DOHH2 (cell line): Measurements from ENCODE around the gene C19orf18.

Experiments used
- H3F3A ChIP-seq: fragments of 200-600 bp; sonication (generic), shearing (Covaris generic); 2 replicates; pipeline ENCODE4 v1.6.0; 2016; ENCODE audit warnings: antibody characterized with exemption, mild to moderate bottlenecking; ENCODE audit not compliant: control insufficient read depth, insufficient read depth
- H3K27ac ChIP-seq: fragments of 200-600 bp; sonication (generic); 2 replicates; pipeline ENCODE4 v1.5.1; 2014; ENCODE audit warnings: low read depth, mild to moderate bottlenecking, low read length, moderate library complexity
- H3K27me3 ChIP-seq: fragments of 200-600 bp; sonication (generic); 2 replicates; pipeline ENCODE4 v1.6.1; 2014; ENCODE audit warnings: mild to moderate bottlenecking, low read length, mixed read lengths; ENCODE audit not compliant: control insufficient read depth
- H3K36me3 ChIP-seq: fragments of 200-600 bp; sonication (generic); 2 replicates; pipeline ENCODE4 v1.6.1; 2014; ENCODE audit warnings: mild to moderate bottlenecking, low read length, moderate library complexity, mixed read lengths; ENCODE audit not compliant: control insufficient read depth
- H3K4me1 ChIP-seq: fragments of 200-600 bp; sonication (generic); 2 replicates; pipeline ENCODE4 v1.6.1; 2014; ENCODE audit warnings: mild to moderate bottlenecking, low read length, mixed read lengths; ENCODE audit not compliant: control insufficient read depth
- H3K4me2 ChIP-seq: fragments of 200-600 bp; sonication (generic); 2 replicates; pipeline ENCODE4 v1.6.0; 2014; ENCODE audit warnings: mild to moderate bottlenecking, low read length, moderate library complexity
- H3K4me3 ChIP-seq: fragments of 200-600 bp; sonication (generic); 2 replicates; pipeline ENCODE4 v1.5.1; 2014; ENCODE audit warnings: mild to moderate bottlenecking, low read length, mixed read lengths
- H3K79me2 ChIP-seq: fragments of 200-600 bp; sonication (generic); 2 replicates; pipeline ENCODE4 v1.6.1; 2014; ENCODE audit warnings: mild to moderate bottlenecking, low read length, mixed read lengths; ENCODE audit not compliant: control insufficient read depth
- H3K9me2 ChIP-seq: fragments of 200-600 bp; sonication (generic); replicated peaks from 2 replicates; pipeline ENCODE4 v1.6.1; 2014; ENCODE audit warnings: mild to moderate bottlenecking, low read length, mixed read lengths; ENCODE audit not compliant: control insufficient read depth
- H3K9me3 ChIP-seq: fragments of 200-600 bp; sonication (generic); 2 replicates; pipeline ENCODE4 v1.6.1; 2014; ENCODE audit warnings: antibody characterized with exemption, low read length, mixed read lengths; ENCODE audit not compliant: control insufficient read depth, insufficient read depth
- H4K20me1 ChIP-seq: fragments of 200-600 bp; sonication (generic); 2 replicates; pipeline ENCODE4 v1.6.0; 2014; ENCODE audit warnings: low read depth, mild to moderate bottlenecking, antibody characterized with exemption, low read length, moderate library complexity; ENCODE audit not compliant: control insufficient read depth, insufficient read depth
- CTCF ChIP-seq: fragments of 200-600 bp; sonication (generic); IDR thresholded peaks from one replicate; pipeline ENCODE4 v1.5.1; 2014; ENCODE audit warnings: antibody characterized with exemption, mild to moderate bottlenecking, low read depth, low read length; ENCODE audit not compliant: poor library complexity, severe bottlenecking
- EZH2phosphoT487 ChIP-seq: fragments of 200-600 bp; sonication (generic); IDR thresholded peaks from 2 replicates; pipeline ENCODE4 v1.6.1; 2017; ENCODE audit warnings: borderline replicate concordance, mild to moderate bottlenecking, antibody characterized with exemption, low read length, moderate library complexity, mixed read lengths

Gene C19orf18

GRCh38 chr19:57961785-57962184, 12.5 kb downstream of the C19orf18 start:
- Histone ChIP-seq H3K9me3 (peaks cover 14% of the 10 kb centered on the region; the same call in 1 of the 2 replicates), H3K4me3 (no peak overlapping the region), H3K27ac (no peak overlapping the region), H3K79me2 (no peaks in the 10 kb centered on the region), H4K20me1 (no peaks in the 10 kb centered on the region), H3K36me3 (no peaks in the 10 kb centered on the region), H3F3A (no peaks in the 10 kb centered on the region), H3K4me2 (no peak overlapping the region), H3K27me3 (no peaks in the 10 kb centered on the region), H3K4me1 (no peaks in the 10 kb centered on the region), H3K9me2 (no peaks in the 10 kb centered on the region)
- TF ChIP-seq EZH2phosphoT487 (no peak), CTCF (no peak)

- no peaks in the 10 kb centered on the region for H3F3A ChIP-seq
- H3K4me2 ChIP-seq: no peak overlapping the region
- no peaks in the 10 kb centered on the region for H3K4me1 ChIP-seq
- no peaks in the 10 kb centered on the region for H3K79me2 ChIP-seq
- TF ChIP-seq EZH2phosphoT487 (no peak), CTCF (no peak)
- no peaks in the 10 kb centered on the region for H3K27me3 ChIP-seq
- peaks cover 30% of the 10 kb centered on the region; the same call in 1 of the 2 replicates for H3K9me3 ChIP-seq
- H3K4me3 ChIP-seq: no peak overlapping the region
- no peaks in the 10 kb centered on the region for H4K20me1 ChIP-seq
- no peaks in the 10 kb centered on the region for H3K36me3 ChIP-seq
- no peak overlapping the region for H3K27ac ChIP-seq
- H3K9me2 ChIP-seq: no peaks in the 10 kb centered on the region
Observed at GRCh38 chr19:57954996-57955395, 19.3 kb downstream of the C19orf18 start.

- H3K79me2 ChIP-seq: no peaks in the 10 kb centered on the region; the same call in 1 of the 2 replicates
- H3F3A ChIP-seq: no peaks in the 10 kb centered on the region
- H4K20me1 ChIP-seq: no peaks in the 10 kb centered on the region
- H3K4me1 ChIP-seq: peaks cover 6% of the 10 kb centered on the region; the same call in 1 of the 2 replicates
- H3K9me3 ChIP-seq: peaks cover 54% of the 10 kb centered on the region; the same call in 1 of the 2 replicates
- no peaks in the 10 kb centered on the region for H3K27me3 ChIP-seq
- H3K27ac ChIP-seq: no peak overlapping the region
- no peaks in the 10 kb centered on the region for H3K9me2 ChIP-seq
- H3K4me3 ChIP-seq: no peak overlapping the region
- no peaks in the 10 kb centered on the region for H3K36me3 ChIP-seq
- TF ChIP-seq CTCF: no peak
- no peak for TF ChIP-seq EZH2phosphoT487
- H3K4me2 ChIP-seq: no peak overlapping the region
Observed at GRCh38 chr19:57949702-57950101, 24.6 kb downstream of the C19orf18 start.
